GM19452 (cell line): ENCODE results near the gene ZCCHC24.

ENCODE experiments used
- ATAC-seq: cut with Tn5 transposase; IDR thresholded peaks from one replicate; pipeline ENCODE4 v1.9.1; 2021; ENCODE audit not compliant: unreplicated experiment

Gene ZCCHC24

DNA sequence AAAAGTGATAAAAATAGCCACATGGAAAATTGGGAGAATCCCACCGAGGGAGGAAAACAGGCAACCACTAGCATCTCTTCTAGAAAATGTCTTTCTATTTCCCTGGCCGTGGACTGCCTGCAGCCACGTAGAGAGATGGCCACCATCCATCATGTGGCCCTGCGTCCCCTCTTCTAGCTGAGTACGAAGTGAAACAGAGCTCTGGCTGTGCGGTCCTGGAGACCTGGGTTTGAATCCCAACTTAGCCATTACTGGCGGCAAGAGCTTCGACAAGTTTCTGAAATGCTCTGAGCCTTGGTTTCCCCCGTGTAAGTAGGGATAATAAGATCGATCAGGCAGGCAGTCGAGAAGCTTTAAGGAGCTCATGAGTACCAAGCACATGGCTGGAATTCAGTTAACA, 32.9 kb downstream of the ZCCHC24 start:
- no peak for ATAC-seq

DNA sequence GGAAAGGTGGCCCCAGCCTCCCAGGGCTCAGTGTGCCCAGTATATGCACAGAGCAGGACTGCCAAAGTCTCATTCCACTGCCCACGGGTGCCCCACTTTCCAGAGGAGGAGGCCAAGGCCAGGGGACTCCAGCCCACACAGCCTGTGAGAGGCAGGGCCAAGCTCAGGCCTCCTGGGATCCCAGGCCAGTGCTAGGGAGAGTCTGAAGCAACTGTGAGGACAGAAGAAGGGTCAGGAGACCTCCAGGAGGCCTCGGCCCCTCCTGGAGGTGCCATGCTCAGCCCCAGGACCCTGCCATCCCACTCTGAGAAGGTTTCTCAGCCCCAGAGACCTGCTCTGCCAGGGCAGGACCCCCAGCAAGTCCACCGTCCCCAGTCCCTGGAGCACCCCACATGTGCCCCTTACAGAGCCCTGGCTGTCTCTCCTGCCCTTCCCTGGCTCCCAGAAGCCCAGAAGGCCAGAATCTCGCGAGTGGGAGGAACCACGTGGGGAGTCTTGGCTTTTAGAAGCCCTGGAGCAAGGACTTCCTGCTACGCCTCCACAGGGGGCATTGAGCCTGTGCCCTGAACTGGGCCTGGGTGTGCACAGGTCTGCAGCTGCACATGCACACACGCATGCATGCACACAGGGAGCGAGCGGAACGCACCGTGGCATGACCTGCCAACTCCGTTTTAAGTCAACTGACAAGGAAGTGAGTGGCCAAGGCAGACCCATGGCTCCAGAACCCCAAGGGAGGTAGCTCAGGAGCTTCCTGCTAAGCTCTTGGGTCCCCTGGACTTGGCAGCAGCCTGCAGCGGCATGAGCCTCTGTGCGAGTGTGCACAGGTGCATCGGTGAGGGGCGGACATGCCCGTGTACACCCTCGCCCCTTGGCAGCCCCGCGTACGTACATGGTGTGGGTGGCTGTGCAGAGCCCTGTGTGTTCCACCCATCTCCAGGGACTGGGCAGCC, 33.6 kb downstream of the ZCCHC24 start:
- no peak for ATAC-seq

DNA sequence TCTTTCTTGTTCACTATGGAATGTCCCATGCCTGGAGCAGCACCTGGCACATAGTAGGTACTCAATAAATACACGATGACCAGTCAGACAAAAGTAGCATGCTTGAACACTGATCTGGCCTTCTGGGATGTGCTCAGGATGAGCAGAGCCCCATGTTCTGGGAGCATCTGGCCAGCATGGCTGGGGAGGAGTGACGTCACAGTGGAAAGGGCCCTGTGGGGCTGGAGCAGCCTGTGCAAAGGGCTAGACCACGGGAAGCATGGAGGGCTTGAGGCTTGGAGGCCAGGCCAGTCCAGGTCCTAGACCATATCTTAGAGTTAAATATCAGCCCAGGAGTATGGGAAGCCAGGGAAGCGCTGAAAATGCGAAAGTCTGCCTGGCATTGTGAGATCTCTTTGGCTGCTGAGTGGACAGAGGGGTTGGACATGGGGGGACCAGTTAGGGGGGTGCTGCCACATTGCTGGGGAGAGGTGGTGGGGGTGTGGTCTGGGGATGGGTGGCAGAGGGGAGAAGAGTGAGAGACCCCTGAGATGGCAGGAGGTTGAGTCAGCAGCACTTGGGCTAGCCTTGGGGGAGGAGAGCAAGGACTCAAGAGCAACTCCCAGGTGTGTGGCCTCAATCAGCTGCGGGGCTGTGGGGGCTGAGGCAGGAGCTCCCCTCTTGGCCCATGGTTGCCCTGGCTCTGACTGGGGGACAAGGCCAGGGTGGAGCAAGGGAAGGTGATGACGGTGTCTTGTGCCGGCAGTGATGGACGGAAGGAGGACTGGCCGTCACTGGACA, 34.9 kb downstream of the ZCCHC24 start:
- no peak for ATAC-seq

DNA sequence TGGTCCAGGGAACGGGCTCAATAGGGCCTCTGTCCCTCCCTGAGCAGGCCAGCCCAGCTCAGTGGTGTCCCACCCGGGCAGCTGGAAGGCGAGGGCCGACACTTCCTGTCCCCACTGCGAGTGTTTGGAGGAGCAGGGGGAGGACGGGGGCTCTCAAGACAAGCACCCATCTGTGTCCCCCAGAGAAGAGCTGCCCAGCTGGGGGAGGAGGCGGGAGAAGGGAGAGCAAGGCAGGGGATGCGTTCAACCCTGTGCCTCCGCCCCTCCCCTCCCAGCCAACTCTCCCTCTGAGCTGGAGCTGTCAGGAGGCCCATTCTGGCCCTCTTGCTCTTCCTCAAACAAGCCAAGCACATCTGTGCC, 35.7 kb downstream of the ZCCHC24 start:
- ATAC-seq = no peak

DNA sequence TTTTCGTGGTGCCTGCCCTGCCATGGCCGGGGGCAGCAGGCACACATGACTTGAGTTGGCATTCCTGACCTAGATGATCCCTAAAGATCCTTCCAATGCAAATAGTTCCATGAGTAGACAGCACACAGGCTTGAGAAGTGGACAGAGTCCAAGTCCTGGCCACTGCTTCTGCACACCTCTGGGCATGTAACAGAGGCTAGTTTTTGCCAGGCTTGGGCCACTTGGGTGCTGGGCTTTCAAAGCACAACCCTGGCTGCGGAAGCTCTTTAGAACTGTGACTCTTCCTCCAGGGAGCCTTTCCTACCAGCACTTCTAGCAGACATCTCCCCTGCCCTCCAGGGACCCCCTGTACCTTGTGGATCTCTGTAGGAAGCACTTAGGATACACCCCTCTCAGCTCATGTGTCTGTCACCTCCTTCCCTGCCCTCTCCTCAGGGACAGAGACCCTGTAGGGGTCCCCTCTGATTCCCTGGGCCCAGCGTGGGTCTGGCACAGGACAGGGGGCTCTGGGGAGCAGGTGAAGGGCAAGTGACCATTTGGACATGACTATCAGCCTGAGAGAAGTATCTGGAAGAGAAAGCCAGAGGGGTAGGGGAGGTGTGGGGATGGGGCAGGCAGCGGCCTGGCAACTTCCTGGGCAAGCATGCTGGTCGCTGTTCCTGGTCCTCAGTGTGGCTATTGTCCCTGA, 36.2 kb downstream of the ZCCHC24 start:
- no peak for ATAC-seq

DNA sequence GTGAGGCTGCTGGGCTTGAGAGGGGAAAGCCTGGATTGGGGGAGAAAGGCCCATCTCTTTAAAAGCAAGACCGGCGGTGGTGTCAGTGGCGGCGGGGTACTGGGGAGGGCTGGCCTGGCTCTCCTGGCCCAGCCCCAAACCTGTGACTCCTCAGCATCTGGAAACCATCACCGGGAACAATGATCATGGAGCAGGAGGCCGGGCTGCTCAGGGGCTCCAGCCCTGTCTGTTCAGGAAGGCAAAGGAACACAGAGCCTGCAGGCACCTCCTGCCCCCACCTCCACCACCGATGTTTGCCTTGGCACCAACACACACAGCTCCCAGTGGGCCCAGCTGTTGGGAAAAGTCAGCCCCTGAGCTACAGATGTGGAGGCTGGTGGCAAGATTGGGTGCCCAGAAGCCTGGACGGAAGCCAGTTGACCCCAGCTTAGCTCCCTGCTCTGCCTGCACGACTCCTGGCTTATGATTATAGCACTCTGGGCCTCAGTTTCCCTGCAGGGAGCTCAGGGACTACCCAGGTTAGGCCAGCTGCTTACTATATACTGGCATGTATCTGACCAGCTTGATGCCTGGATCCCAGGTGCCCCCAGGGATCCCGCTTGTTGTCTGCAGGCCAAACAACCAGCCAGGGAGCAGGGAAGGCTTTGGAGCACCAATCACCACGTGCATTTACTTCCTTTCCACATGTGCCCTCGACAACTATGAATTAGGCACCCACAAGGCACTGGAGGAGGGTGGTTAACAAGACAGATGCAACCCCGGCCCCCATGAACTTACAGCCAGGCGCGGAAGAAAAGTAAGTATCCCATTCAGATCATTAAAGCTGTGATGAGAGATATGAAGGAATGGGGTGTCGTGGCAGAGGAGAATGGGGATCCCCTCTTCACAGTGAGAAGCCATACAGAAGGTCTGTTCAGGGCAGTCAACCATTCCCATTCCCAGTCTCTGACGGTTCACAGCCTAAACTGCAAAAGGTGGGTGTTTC, 37.3 kb downstream of the ZCCHC24 start:
- ATAC-seq = no peak

DNA sequence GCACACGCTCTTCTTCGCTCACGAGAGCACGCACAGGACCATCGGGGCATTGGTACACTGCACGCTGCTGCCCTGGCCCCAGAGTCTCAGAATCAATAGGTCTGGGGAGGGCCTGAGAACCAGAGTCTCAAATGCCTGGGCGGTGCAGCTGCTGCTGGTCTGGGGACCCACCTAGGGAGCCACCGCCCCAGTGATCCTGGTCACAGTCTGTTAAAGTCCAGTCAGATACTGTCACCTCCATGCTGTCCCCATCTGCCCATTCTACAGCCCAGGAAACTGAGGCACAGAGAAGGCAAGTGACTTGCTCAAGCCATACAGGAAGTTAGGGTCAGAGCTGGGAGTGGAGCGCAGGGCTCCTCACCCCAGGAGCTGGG, 38.0 kb downstream of the ZCCHC24 start:
- no peak for ATAC-seq

DNA sequence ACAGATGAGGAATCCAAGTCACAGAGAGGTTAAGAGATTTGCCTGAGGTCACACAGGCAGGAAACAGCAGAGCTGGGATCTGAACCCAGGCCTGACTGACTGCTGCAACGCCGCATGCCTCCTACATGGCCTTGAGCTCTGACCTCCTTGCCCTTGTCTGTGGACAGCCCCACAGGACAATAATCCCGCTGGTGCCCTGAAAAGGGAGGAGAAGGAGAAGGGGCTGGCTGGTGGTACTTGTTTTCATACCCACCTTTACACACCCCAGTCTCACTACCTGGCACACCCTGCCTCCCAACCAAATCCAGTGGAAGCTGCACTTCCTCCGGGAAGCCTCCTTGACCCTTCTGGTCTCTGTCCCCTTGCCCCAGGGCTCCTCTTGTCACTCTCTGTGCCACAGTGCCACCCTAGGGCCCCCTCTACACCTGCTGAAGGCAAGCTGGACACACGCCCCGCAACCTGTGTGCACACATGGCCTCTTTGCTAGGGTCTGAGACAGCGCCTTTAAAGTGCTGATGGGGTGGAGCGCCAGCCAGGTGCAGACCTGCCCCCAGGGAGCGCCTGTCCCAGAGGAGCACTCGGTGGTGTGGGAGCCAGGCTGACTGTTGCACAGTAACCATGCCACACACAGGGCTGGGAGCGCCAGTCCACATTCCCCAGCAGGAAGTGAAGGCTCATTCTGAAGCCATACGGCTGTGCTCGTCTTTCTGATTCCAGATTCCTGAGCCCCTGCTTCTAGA, 38.6 kb downstream of the ZCCHC24 start:
- no peak for ATAC-seq

DNA sequence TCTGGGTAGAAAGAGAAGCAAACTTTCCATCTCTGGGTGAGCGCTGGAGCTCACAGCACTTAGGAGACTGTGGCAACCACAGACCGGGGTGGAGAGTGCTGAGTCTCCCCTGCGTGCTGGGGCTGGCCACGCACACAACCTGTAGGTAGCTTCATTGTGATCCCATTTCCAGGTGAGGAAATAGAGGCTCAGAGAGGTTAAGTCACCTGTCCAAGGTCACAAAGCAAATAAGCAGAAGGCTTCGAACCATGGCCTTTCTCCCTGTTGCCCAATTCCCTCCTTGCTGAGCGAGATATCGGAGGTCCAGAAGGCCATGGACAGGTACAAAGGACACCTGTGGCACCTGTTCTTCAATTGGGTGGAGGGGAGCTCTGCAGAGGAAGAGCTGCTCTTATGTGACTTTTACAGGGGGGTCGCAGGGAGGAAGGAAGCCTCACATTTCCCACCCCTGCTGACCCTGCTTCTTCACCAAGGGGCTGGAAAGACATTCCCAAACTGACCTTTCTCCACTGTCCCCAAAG, 39.4 kb downstream of the ZCCHC24 start:
- ATAC-seq = no peak

DNA sequence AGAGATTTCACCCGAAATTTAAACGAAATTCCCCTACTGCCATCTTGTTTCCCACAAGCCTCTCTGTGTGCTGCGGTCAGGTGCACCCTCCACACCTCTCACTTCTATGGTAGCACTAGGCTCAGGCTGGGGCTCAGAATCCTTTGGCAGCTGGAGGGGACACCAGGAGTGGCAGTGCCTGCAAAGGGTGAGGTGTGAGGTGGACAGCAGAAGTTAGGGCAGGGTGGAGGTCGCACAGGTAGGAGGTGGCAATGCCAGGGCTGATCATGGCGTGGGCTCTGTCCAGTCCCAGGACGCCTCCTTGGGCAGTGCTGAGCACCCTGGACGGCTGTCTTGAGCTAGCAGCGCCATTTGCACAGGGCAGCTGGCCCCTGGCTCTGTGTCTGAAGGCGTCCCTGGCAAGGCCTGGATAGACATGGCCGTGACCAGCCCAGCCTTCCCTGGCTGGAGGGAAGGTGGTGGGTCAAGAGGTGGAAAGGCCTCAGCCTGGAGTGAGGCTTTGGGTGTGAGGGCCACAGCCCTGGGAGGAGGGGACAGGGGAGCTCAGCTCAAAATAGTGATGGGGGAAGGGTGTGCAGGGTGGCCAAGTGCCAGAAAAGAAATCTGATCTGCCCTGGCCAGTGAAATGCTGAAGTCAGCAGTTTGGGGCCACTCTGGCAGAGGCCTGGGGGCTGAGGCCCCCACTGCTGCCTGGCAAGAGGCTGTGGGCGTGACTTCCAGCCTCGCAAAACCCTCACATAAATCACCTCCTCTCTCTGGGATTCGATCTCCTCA, 40.0 kb downstream of the ZCCHC24 start:
- ATAC-seq = no peak

DNA sequence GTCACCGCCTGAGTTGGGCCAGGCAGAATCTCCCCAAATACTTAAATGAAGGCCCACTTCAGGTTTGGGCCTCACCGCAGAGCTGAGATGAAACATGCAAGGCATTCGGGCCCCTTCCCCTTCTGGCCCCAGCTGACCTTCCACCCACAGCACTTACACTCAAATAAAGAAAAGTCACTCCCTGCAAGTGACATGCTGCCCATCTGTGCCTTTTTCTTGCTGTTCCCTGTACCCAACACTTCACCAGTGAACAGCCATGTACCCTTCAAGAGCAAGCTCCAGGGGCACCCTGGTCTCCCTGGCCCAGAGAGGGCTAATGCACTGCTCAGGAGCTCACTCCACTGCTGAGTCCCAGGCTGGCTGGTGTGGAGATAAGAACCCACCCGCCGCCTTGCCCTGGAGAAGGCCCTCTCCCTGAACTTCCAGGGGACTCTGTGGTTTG, 40.7 kb downstream of the ZCCHC24 start:
- no peak for ATAC-seq

DNA sequence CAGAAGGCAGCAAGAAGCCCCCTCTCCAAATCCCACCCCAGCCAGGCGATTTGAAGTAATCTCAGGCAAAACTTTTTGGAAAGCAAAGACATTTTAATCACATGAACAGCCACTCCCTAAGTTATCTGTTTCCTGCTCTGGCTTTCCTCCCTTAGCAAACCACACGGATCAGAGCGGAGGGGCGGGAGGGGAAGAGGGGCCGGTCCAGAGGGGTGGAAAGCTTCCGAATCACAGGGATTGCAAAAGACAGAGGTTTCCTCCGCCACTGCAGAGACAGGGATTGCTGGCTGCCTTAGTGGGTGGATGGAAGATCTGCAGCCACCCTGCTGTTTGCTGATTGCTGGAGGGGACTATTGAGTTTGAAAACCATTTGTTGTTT, 41.2 kb downstream of the ZCCHC24 start:
- ATAC-seq = no peak

DNA sequence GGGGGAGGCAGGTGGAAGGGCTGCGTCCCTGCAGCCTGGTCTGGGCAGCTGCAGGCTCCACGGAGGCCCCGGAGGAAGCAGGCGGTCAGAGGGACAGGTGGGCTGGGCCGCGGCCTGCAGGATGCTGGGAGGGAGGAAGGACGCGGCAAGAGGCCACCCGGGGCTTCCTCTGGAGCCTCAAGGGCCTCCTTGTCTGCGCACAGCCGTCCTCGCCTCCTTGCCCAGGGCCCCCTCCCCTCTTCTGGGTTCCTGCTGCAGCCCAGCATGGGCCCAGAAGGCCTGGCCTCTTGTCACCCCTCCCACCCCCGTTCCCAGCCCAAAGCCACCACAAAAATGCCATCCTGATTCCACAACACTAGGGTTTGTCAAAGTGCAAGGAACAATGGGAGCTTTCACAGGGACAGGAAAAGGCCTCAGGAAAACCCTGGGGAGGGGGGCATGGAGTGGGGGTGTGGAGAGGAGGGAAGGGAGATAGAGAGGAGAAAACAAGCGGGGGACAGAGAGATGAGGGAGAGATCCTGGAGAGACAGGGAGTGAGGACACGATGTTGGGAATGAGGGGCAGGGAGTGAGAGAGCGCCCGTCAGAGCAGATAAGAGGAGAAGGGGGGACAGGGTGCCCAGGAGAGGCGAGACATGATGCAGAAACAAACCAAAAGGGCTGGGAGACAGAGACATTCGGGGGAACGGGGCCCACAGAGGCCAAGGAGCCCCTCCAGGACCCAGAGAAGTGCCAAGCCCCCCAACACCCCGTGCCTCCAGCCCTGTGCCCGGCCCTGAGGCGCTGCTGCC, 41.8 kb downstream of the ZCCHC24 start:
- no peak for ATAC-seq

DNA sequence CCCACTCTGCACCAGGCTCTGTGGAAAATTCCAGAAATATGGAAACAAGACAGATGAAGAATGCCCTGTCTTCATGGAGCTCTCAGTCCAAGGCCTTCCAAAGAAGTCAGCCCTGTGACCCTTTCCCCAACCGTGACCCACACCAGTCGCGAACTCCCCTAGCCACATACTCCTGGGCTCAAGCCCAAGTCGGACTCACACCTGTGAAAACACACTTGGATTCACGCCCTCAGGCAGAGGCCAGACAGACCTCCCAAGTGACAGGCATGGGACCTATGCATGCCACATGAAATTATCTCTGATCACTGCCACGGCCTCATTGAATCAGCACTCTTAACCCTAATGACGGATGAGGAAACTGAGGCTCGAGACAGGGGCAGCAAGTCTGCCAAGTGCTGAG, 42.5 kb downstream of the ZCCHC24 start:
- ATAC-seq = no peak

DNA sequence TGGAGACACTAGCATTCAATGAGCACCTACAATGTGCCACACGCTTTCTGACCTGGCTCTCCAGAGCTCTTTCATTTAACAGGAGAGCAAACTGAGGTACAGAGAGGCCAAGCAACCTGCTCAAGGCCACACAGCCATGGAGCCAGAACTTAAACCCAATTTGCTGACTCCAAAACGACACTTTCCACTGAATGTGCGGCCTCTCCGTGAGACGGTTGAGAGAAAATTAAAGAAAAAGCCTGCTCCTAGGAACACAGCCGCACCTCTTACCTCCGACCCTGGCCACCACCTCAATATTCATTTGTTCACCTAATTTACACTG, 42.8 kb downstream of the ZCCHC24 start:
- no peak for ATAC-seq

DNA sequence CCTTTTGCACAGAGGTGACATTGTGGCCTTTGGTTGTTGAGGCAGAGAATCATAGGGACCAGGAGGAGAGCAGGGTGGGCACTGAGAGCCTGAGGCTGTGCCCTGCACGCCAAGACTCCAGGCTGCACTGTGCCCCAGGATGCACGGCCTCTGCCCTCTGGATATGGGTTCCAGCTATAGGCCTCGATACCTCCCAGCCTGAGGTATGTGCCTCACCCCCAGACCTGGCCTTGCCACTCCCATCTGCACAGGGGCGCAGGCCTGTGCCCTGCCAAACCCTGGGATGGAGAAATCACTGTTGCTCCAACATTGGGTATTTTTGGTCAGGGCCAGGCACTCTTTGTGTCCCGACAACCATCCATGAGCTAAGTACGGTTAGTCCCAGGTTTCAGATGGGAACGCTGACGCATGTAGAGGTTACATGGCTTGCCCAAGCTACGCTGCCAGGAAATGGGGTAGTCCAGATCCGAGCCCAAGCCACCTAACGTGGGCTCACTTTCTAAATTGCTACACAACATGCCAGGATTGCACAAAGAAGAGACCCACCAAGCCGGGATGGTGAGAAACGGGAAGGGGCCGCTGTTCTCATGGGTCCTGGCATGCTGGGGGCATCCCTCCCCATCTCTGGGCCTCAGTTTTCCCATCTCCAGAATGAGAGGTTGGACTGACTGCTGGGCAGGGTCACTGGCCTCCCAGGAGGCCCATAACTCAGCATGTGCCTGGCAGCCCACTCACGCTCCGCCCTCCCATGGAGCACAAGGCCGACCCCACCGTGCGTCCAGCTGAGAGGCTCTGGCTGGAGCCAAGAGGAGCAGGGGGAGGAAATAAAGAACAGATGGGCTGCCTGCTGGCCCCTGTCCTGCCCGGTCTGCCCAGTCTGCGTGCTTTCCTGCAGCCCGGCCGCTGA, 44.2 kb downstream of the ZCCHC24 start:
- ATAC-seq = no peak
